GM19043 (cell line): ENCODE results near the gene LAMA1.

Source experiments
- ATAC-seq: cut with Tn5 transposase; IDR thresholded peaks from one replicate; pipeline ENCODE4 v1.9.1; 2021; ENCODE audit warnings: low read depth; ENCODE audit not compliant: unreplicated experiment

Gene LAMA1

DNA sequence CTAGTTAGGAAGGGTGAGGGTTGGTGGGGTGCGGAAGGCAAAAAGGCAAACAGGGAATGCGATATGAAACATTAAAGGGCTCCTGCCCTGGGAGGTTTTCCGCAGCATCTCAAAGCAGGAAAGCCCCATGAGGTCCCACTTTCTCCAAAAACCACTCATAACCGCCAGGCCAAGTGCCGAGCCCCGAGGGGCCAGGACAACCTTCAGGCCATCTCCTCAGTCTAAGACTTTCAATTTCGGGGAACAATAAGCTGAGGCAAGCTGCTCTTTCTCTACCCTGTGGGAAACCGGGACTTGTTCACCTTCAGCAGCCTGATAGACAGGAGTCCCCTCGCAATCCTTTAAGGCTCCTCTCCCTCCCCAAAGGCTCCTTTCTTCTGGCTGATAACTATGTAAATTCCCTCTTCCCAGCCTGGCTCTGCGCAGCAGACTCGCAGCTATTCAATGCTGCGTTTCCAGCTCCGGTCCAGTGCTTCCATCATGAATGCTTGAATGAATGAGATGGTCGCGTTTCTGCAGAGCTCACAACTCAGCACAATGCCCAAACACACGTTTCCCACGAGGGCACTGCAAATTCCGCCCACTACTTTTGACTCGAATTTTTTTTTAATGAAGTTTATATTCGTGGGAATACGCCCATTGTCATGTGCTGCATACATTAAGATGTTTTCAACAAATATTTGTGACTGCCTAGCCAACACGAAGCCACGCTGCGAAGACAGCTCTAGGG, 1.4 kb downstream of the LAMA1 start:
- ATAC-seq = no peak

DNA sequence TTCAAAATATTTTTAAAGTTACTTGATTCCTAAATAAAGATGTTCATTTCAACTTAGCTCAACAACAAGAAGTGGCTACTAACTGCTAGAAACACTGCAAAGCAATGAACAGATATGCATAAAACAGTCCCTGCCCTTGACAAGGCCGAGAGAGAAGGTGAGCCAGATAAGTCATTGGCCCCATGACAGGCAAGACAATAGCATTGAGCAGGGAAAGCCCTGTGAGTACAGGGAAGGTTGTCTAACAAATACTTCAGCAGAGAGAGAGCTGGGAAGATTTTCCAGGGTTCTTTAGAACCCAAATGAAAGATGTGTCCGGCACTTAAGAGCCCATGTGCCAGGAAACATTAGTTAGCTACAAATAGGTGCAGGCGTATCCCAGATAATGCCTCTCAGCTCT, 4.7 kb downstream of the LAMA1 start:
- no peak for ATAC-seq

- no peak for ATAC-seq
Observed at GRCh38 chr18:7111134-7111533, 6.5 kb downstream of the LAMA1 start.

DNA sequence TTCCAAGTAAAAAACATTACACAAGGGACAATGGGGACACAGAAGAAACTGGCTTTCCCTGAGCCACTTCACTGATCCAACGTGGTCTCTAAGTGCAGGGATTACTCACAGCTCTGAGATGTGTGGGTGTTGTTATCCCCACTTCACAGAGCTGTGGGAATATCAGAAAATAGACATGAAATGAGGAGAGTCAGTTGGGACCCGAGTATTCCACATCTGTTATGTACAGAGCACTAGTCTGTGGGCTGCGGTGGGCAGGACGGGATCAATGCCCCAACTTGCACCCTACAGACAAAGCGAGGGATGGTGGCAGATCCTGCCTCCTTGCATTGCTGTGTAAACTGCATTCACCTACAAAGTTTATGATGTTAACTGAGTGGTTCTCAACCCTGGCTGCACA, 11.7 kb downstream of the LAMA1 start:
- ATAC-seq = no peak

- ATAC-seq = no peak
Observed at GRCh38 chr18:7105268-7105667, 12.3 kb downstream of the LAMA1 start.

DNA sequence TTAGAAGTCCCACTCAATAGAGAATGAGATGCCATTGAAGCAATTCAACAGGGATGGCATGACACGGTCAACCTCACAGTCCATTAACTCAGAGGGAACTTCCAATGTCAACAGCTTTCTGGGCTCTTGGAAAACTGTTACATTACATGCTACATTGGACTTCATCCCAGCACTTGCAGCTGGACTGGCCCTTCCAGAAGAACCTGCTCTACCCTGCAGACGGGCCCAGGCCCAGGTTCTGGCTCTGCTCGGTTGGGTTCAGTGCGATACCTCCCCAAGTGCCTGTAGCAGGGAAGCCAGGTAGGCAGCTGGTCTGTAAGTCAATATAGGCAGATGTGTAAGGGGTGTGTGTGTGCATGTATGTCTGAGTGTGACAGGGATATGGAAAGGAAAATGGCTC, 12.9 kb downstream of the LAMA1 start:
- ATAC-seq = no peak

DNA sequence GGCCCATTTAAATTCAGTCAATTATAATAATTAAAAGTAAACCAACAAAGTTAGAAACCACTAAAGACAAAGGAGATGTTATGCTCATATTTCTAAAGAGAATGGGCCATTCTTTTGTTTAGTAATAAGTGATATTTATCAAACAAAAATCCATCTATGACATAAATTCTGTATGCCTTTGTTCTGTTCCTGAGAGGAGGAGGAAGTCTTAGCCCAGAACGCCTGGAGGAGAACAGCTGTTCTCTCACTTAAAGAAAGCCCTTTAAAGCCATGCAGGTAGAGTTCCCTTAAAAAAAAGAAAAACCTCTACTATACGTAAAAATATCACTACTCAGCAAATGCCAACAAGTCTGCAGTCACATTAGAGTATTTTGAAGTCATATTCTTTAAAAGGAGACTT, 15.5 kb downstream of the LAMA1 start:
- ATAC-seq = no peak

DNA sequence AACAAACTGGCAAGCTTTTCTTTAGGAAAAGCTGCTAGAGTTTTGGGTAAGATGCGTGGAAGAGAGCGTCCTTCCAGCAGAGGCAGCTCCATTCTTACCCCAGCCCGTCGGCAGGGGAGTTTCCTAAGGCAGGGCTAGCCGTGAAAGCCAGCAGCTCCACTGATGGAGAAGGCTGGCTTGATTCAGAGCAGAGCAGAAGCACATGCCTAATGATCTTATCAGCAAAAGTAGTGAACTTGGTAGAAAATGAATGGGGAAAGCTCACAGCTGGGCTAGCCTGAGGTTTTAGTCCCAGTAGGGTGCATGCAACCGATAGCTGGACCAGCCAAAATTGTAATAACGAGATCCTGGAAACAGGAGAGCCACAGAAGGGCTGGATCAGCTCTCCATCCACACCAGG, 20.8 kb downstream of the LAMA1 start:
- no peak for ATAC-seq

DNA sequence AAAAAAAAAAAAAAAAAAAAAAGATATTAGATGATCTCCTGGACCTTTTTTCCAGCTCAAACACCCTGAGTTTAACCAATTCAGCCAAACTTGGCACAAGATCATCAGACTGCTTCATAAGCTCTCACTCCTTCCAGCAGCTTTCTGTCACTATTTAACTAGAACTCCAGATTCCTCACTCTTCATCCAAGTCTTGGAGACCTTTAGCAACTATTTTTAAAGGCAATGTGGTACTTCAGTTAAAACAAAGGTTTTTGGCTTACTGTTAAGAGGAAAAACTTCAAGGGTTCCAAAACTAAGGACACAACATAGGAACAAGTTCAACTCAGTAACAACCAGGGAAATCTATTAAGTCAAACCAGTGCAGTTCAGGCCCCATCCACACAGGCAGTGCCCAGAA, 23.2 kb downstream of the LAMA1 start:
- ATAC-seq = no peak

- ATAC-seq = no peak
Observed at GRCh38 chr18:7090771-7091170, 26.8 kb downstream of the LAMA1 start.

DNA sequence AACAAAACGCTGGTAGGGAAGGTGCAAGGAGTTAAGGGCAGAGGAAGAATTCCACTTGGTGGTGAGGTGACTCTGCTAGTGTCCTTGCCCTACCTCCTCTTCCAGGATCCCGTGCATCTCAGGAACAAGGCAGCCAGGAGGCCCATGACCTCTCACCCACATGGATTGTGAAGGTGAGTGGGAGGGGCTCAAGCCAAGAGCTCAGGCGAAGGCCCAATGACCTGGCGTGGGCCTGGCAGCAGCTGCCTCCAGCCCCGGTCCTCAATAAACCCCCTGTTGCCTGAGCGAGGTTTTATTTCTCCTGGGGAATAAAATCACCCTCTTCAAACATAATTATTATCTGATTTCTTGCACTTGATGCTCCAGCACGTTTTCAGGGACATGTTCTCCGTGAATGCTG, 28.2 kb downstream of the LAMA1 start:
- no peak for ATAC-seq

DNA sequence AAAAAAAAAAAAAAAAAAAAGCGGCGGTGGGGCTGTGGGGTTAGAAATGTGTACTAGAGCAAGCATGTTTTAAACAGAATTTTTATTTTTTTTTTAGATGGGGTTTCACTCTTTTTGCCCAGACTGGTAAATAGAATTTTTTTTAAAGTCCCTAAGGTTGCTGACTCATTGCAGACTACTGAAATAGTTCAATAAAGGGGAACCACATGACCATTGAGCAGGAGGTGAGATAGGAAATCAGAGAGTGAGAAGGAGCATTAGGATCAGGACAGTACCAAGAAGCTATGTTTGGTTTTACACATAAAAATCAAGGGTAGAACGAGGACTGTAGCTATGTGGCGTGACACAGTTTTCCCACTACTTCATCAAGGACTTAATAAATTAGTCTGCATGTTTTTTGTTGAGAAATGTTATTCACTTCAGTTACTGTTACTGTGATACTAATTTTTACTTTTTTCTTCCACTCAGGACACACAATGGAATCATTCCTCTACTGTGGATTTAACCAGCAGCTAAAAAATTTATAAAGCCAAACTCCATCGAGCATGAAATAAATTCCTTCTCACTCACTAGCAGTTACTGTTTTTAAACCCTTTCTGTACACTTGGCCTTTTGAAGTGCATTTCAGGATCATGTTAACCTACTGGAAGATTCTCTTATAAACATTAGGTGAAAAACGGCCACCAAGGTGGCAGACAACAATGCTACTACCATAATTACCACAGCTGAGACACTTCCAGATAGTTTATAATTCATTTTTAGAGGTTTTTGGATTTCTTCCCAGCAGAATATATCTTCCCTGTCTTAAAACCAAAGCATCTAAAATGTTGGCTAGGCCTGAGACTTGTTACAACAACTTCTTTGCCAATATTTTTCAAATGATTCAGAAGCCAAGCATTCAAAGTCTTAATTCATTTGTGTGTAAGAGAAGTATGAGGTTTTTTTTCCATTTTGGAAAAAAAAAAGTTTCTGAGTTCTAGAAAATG, 33.2 kb downstream of the LAMA1 start:
- ATAC-seq = no peak

GRCh38 chr18:7082671-7083070, 34.9 kb downstream of the LAMA1 start:
- no peak for ATAC-seq

DNA sequence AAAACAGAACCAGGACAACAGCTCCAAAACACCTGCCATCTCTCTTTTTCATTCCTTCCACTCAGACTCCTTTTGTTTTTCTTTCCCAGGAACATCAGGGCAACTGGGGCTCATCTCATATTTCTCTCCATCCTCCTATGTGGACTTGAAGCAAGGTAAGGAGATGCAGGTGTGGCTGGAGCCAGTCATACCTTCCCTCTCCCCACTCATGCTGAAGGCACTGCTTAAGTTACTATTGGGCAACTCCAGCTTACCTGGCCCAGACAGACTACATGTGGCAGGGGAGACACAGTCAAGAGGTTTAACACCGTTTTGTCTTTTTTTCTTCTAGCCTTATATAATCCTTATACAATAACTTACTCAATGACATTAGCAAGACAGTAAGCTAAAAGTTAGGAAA, 38.4 kb downstream of the LAMA1 start:
- ATAC-seq = no peak

DNA sequence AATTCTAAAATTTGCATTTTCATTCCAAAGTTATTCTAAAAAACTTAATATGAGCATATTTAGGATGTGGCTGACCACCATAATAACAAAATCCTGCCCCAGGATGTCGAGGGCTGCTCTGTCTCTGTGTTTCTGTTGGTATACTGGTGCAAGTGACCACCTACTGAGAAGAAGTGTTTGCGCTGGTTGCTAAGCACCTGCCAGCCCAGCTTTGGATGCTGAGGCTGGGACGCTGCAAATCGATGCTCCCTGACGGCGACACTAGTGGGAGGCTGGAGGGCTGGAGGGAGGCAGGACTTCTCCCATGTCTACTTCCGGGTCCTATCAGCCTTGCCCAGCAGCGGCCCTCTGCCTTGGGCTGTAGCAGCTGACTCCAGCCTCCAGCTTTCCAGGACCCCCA, 45.0 kb downstream of the LAMA1 start:
- ATAC-seq = no peak

GRCh38 chr18:7071600-7071999, 46.0 kb downstream of the LAMA1 start:
- no peak for ATAC-seq

GRCh38 chr18:7070466-7070865, 47.1 kb downstream of the LAMA1 start:
- no peak for ATAC-seq

DNA sequence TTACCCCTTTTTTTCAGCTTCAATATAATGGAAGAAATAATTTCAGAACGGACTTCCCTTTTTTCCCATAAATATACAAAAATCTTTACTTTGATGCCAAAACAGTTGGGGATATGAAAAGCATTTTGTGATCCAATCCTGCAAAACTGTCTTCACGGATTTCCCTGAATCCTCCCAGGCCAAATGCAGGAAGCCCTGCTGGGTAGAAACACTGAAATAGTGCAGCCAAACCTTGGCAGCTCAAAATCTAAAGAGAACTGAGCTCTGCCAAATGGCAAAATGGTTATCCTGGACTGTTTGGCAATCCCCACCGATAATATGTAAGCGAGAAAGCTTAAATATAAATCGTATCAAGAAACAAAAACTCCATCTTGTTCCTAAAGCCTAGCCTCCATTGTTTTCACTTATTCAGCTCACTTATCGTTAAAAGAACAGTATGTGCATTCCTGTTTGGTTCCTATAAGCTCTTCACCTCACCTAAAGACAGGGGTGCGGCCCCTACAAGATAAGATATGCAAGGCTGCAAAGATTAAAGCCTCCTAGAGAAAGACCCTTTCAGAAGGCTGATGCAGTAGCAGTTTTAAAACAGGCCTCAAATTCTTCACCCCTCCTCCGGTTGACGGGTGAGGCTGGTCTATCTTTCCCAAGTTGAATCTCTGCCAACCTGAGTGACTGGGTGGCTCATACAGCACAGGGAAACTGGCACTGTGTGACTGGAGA, 48.6 kb downstream of the LAMA1 start:
- ATAC-seq = no peak

GRCh38 chr18:7066965-7067555, 50.5 kb downstream of the LAMA1 start:
- no peak for ATAC-seq

DNA sequence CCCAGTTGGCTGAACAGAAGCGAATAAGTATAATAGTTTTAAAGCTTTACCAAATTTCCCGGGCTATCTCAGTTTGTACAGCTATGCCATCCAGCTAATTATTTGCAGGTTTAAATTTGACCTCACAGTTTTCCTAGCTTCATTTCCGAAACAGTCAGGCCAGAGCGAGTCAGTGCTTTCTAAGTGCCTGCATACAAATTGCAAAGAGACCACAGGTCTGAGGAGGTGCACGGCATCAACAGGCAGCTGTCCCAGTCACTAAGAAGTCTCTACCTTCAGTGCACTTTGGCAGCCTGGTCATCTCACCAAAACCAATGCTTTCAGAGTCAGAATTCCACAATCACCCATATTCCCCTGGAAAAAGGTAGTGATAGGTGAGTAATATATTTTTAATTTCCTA, 51.9 kb downstream of the LAMA1 start:
- no peak for ATAC-seq

- ATAC-seq = no peak
Observed at GRCh38 chr18:7064346-7064745, 53.3 kb downstream of the LAMA1 start.
